Measurements from ENCODE around the gene CRTC1. TPM values are rescaled to one million over a fixed set of nuclear protein-coding genes. Genes with fewer than 3 reads are reported as not detected.
A peak's percentile ranks its signal among the peaks of the same experiment; 100 is the strongest.

The CRTC1 gene
- total and polyA plus RNA-seq, 9 of the 15 experiments (the other 6 are each of a cell fraction or from before 2014, with no cell fraction given): 0.25 to 3.8 (median 1.2) TPM; not detected in 2

GRCh38 chr19:18796239-18796638 lies 112.8 kb downstream of the CRTC1 start (continued):
- no peak for TF ChIP-seq TCFL5 (CRISPR knock-in tag; conservative IDR thresholded peaks at IDR 0.05)
- TF ChIP-seq ZNF274 (IDR thresholded peaks at IDR 0.05; ENCODE audit: borderline replicate concordance, low read depth, low read length): no peak
- TF ChIP-seq CEBPG (CRISPR knock-in tag; IDR thresholded peaks at IDR 0.05): no peak
- no peak for TF ChIP-seq CEBPG (tag; conservative IDR thresholded peaks at IDR 0.05 in 1 of 2, IDR thresholded peaks at IDR 0.05 in 1 of 2)
- TF ChIP-seq UBTF (IDR thresholded peaks at IDR 0.05; ENCODE audit: borderline replicate concordance in 1 of 2, low read depth in 2 of 2, low read length in 2 of 2): no peak
- TF ChIP-seq ARNT (IDR thresholded peaks at IDR 0.05): no peak
- TF ChIP-seq SP2 (IDR thresholded peaks at IDR 0.05; ENCODE audit: extremely low read depth, low read depth, low read length, poor library complexity, severe bottlenecking): no peak
- TF ChIP-seq ZFPM2 (CRISPR knock-in tag; IDR thresholded peaks at IDR 0.05): no peak
- TF ChIP-seq CAMTA2 (CRISPR knock-in tag; conservative IDR thresholded peaks at IDR 0.05): no peak
- TF ChIP-seq NFIC (IDR thresholded peaks at IDR 0.05): peak; percentile 36
- TF ChIP-seq RBM25 (IDR thresholded peaks at IDR 0.05; ENCODE audit: low read depth, low read length, severe bottlenecking): peak; percentile 55
- TF ChIP-seq PTRF (tag; IDR thresholded peaks at IDR 0.05): no peak
- no peak for TF ChIP-seq ZBTB26 (CRISPR knock-in tag; IDR thresholded peaks at IDR 0.05)
- TF ChIP-seq BCOR (IDR thresholded peaks at IDR 0.05): peak; percentile 78
- no peak for TF ChIP-seq EP400 (IDR thresholded peaks at IDR 0.05)
- no peak for TF ChIP-seq ZSCAN29 (IDR thresholded peaks at IDR 0.05)

Data from K562 (cell line).